AG08396 (cell line): ENCODE data around the gene NCCRP1.

ENCODE experiments used
- DNase-seq: peaks from one replicate; pipeline ENCODE4 v3.0.0; 2012; ENCODE audit warnings: low spot score, mixed read lengths

Gene NCCRP1

GRCh38 chr19:39165857-39166256 is 30.9 kb upstream of the NCCRP1 start:
- no peak for DNase-seq

- DNase-seq: no peak
Observed at GRCh38 chr19:39166571-39167391, 30.0 kb upstream of the NCCRP1 start.

GRCh38 chr19:39167461-39168257 is 29.1 kb upstream of the NCCRP1 start:
- no peak for DNase-seq

GRCh38 chr19:39168258-39169142 is 28.3 kb upstream of the NCCRP1 start:
- DNase-seq: no peak

- no peak for DNase-seq
Observed at GRCh38 chr19:39169143-39169810, 27.5 kb upstream of the NCCRP1 start.

- DNase-seq: no peak
Observed at GRCh38 chr19:39170386-39171231, 26.2 kb upstream of the NCCRP1 start.

- DNase-seq: no peak
Observed at GRCh38 chr19:39171479-39172465, 25.0 kb upstream of the NCCRP1 start.

GRCh38 chr19:39172700-39173501 is 23.9 kb upstream of the NCCRP1 start:
- no peak for DNase-seq

- no peak for DNase-seq
Observed at GRCh38 chr19:39173502-39173991, 23.2 kb upstream of the NCCRP1 start.

- no peak for DNase-seq
Observed at GRCh38 chr19:39174142-39174541, 22.6 kb upstream of the NCCRP1 start.

- no peak for DNase-seq
Observed at GRCh38 chr19:39174558-39175544, 21.9 kb upstream of the NCCRP1 start.

- no peak for DNase-seq
Observed at GRCh38 chr19:39175564-39175963, 21.2 kb upstream of the NCCRP1 start.

- DNase-seq: no peak
Observed at GRCh38 chr19:39177110-39177699, 19.6 kb upstream of the NCCRP1 start.

GRCh38 chr19:39177736-39178135 is 19.0 kb upstream of the NCCRP1 start:
- DNase-seq: no peak

- DNase-seq: no peak
Observed at GRCh38 chr19:39178296-39179006, 18.3 kb upstream of the NCCRP1 start.

- DNase-seq: no peak
Observed at GRCh38 chr19:39179754-39180153, 17.0 kb upstream of the NCCRP1 start.
